ENCODE measurements around the gene PAX2.

Gene PAX2

DNA sequence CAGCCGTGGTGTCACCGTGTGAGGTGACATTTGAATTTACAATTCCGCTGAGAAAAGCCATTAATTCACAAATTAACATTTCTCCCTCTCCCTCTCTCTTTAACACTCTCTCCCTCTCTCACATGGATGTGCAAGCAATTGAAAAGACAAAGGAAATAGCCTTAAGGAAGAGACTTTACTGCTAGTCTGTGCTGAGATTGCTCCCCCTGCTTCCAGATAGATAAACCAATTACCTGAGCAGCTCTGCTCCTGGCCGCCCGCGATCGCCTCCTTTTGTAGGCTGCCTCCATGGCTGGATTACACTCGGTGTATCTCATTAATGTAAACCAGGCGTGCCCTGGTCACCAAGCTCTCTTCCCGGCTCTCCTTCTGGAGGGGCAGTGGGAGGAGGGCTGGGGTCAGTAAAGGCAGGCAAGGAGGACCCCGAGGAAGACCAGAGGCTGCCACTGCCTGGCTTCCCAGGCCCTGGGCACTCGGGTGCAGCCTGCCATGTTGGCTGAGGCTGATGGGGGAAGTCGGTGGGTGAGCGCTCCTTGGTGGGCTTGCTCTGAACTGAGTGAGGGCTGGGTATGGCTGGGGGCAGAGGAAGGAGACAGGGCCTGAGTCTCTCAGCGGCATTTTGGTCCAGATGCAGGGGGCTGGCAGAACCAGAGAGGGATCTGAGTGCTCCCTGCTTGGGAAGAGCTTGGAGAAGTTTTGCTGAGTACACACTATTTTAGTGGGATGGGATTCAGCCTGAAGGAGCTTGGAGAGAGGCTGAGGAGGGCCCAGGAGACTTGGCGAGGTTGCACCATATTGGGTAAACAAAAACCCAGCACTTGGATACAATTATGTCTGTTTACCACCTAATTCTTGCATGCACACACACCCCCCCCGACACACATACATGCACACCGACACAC, 42.9 kb downstream of the PAX2 start:
- no peak for DNase-seq (ENCODE audit: low read depth in 2 of 2, low spot score in 1 of 2)

DNA sequence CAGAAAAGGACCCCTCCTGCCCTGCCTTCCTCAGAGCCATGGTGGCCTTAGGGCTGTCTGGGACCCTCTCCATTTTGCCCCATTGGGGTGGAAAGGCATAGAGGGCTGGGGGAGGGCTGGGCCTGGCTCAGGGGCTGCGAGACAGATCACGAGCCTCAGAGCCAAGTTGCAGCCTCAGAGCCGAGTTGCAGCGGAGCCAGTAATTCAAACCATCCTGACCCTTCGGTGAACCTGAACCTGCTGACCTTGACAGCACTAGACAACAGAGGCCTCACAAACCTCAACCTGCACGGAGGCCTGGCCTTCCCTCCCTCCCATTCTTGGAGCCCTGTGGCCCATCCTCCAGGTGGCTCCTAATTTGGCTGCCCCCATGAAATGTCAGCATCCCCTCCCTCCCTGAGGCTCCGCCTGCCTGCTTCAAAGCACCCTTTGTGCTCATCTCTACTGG, 45.4 kb downstream of the PAX2 start:
- DNase-seq (ENCODE audit: low read depth in 2 of 2, low spot score in 1 of 2) = no peak

DNA sequence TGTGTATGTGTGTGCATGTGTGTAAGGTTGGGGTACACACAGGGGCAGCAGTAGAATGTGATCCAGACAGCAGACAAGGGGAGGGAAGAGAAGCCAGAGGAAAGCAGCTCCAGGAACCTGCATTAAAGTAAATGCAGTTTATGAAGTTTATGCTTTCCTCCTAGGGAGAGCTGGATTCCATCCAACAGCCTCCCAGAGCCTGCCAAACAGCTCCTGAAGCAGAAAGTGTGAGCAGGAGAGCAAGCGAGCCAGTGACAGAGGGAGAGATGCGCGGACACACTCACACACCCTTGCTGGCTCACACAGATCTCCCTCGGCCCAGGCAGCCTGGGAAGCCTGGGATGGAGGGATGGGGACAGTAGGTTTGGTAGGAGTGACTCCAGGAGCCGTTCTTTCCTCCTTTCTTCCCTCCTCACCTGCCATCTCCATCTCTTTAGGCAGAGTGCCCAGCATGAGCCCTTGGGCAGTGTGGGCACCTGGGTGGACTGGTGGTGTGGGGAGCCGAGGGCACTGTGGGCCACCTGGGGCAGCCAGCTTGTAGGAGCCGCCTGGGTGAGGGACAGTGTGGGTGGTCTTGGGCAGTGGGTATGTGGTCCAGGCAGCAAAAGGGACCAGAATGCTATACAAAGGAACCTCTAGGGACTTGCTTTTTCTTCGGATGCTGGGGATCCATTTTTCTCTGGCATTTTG, 46.1 kb downstream of the PAX2 start:
- no peak for DNase-seq (ENCODE audit: low read depth in 2 of 2, low spot score in 1 of 2)

DNA sequence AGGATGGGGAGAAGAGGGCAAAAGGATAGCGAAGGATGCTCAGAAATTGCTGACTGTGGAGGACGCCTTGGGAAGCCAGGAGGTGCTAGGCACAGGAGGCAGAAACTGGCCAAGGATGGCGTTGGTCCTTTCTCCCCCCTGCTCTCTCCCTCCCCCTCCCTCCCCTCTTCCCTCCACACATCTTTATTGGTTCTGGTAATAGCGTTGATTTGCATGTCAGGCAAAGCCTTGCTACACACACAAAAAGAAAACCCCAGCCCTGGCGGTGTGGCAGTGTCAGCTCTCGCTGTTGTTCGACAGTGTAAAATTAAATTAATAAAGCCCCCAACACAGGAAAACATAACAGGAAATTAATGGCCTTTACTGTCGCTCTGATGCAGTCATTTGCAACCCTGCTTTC, 47.2 kb downstream of the PAX2 start:
- DNase-seq (ENCODE audit: low read depth in 2 of 2, low spot score in 1 of 2) = no peak

DNA sequence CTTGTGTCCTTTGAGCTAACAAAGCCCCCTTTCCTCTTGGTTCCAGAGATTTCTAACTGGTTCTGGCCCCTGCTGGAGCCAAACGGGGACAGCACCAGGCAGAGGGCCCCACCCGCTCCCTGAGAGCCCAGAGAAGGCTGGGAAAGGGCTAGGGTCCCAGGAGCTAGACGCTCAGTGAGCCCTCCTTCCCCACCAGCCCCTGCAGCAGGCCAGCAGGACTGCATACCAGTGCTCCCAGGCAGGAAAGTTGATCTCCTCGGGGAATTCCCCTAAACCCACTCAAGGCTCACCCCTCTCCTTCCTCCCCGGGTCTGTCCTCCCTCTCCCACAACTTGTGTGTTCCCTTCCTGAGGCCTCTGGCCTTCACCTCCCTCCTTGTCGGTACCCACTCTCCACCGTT, 47.7 kb downstream of the PAX2 start:
- no peak for DNase-seq (ENCODE audit: low read depth in 2 of 2, low spot score in 1 of 2)

DNA sequence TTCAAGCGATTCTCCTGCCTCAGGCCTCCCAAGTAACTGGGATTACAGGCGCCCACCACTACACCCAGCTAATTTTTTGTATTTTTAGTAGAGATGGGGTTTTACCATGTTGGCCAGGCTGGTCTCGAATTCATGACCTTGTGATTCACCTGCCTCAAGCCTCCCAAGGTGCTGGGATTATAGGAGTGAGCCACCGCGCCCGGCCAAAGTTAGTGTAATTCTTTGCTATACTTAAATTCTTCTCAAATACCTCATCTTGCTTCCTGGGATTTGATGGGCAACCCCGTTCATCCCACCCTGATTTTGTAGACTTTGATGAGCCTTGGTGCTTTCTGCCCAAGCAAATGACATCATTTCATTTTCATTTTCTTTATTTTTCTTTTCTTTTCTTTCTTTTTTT, 54.5 kb downstream of the PAX2 start:
- no peak for DNase-seq (ENCODE audit: low read depth in 2 of 2, low spot score in 1 of 2)

DNA sequence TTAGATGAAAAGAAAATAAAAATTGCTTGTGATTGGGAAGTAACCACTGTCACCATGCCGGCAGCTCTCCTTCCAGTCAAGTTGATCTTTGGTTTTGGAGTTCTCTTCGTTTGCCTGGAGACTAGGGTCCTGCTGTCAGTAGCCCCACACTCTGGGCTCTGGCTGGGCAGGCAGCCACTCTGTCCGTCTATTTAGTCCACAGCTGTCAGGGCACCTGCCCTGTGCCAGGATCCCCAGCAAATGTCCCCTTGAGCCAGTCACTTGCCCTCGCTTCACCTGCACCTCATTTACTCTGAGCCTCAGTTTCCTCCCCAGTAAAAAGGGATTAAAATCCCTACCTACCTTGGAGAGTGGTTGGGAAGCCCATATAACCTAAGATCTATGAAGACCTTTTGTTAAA, 55.5 kb downstream of the PAX2 start:
- DNase-seq (ENCODE audit: low read depth in 2 of 2, low spot score in 1 of 2) = no peak

DNA sequence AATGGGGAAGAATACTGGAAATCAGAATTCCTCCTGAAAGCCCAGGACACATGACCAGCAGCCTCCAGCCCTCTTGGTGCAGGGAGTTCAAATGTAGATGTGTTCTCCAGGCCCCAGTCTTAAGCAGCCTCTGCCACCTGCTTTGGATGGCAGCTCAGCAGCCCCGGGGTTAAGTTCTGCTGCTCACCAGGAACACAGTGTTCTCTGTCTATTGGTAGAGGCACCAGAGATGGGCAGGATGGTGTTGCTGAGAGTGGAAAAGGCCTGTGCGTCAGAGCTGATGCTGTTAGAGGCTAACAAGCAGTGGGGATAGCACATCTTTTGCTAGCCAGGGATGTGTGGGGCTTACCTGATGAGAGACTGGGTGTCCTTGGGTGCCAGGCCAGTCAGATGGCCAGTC, 56.8 kb downstream of the PAX2 start:
- DNase-seq (ENCODE audit: low read depth in 2 of 2, low spot score in 1 of 2) = no peak

DNA sequence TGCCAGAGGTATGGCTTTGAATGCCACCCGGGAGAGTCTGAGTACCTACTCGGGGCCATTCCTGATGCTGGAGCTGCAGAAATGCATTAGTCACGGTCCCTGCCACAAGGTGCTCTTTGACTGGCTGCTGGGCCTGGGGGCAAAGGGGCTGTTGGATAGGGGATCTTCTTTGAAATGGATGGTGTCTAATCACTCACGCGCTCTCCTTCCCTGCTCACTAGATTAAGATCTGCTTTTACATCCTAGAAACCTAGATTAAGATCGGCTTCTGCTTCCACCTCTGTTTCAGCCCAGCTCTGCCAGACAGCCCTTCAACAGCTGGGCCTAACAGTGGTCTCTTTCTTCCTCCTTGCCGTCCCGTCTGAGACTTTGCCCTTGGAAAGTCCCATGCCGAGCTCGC, 57.2 kb downstream of the PAX2 start:
- DNase-seq (ENCODE audit: low read depth in 2 of 2, low spot score in 1 of 2) = no peak

DNA sequence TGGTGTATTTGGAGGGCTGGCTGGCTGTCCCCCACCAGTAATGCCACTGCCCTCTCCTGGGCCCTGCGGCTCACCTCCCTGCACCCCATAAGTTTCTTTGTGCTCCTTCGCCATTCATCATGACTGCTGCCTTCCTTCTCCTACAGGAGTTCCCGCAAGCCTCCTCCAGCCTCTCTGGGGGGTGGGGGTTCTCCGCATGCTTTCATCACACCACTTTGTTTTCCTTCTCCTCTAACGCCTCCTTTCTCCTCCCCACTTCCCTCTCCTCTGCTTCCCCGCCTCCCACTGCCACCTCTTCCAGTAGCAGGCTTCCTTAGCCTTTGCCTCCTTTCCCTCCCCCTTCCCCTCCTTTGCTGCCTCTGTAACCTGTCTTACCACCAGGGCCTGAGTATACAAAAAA, 58.1 kb downstream of the PAX2 start:
- DNase-seq (ENCODE audit: low read depth in 2 of 2, low spot score in 1 of 2) = no peak

DNA sequence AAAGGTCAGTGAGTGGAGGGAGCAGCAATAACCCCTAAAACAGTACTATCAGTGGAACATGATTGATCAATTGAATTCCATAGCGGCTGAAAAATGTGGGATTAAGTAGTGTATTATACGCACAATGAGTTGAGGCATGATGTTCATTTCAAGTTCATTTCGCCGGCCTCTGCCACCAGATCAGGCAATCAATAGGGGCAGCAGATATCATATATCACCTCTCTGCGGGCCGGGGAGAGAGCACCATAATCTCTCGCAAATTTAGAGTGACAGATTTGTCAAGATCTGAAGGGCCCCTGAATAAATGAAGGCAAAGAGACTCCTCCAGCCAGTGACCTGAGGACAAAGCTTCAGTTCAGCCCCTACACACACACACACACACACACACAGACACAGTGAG, 58.5 kb downstream of the PAX2 start:
- no peak for DNase-seq (ENCODE audit: low read depth in 2 of 2, low spot score in 1 of 2)

DNA sequence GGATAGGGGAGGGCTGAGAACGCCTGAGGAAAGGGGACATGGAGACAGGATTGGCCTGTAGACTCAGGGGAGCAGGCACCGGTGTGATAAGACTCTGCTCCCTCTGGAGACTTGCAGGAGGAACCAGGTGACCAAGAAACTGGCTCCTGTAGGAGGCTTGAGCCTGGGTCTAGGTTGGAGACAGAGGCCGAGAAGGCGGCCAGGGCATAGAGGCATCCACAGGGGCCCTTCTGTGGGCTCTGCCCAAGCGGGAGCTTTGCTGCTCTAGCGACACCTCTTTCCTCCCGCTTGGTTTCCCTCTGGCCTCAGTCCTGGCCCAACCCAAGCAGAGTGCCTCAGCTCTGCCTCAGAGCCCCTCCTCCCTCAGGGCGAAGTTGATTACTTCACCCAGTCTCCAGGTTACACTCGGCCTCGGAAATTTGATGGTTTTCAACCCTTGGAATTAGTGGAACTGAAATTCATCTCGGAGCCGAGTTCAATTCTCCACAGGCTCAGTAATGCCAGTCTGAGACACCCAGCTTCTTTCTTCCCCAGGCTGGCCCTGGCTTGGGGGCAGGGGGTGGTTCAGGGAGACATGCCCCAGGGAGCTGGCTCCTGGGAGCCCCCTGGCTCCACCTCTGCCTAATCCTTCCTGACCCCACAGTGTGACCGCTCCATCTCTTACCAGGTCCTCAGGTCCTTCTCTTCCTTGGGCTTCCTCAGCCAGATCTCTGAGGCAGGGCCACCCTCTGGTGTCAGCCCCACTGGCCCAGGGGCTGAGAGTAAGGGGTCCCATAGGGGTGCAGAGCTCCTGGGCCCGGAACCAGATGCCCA, 60.4 kb downstream of the PAX2 start:
- no peak for DNase-seq (ENCODE audit: low read depth in 2 of 2, low spot score in 1 of 2)

DNA sequence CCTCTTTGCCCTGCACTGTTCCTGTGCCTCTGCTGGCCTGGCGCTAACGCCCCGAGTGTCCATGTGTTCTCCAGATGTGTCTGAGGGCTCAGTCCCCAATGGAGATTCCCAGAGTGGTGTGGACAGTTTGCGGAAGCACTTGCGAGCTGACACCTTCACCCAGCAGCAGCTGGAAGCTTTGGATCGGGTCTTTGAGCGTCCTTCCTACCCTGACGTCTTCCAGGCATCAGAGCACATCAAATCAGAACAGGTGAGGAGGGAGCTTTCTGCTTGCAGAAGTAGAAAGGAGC, 60.9 kb downstream of the PAX2 start:
- DNase-seq (ENCODE audit: low read depth in 2 of 2, low spot score in 1 of 2) = no peak

DNA sequence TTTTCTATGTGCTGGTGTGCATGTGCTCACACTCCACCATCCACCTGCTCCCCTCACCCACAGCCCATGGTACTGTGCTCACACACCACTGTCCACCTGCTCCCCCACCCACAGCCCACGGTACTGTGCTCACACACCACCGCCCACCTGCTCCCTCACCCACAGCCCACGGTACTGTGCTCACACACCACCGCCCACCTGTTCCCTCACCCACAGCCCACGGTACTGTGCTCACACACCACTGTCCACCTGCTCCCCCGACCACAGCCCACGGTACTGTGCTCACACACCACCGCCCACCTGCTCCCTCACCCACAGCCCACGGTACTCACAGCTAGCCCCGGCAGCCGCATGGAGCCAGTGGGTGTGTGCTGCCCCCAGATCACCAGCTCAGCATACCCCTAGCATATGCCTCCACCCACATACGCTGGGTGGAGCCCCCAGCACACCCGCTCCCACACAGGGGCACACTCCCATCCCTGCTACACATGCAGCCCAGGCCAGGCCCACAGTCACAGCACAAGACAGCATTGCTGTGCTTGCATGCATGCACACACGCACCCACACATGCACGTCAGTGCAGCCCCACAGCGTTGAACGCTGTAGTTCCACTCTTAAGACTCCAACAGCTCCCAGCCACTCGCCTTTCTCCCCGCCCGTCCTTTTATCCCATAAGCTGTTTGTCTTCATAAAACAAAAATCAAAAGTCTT, 62.0 kb downstream of the PAX2 start:
- no peak for DNase-seq (ENCODE audit: low read depth in 2 of 2, low spot score in 1 of 2)

DNA sequence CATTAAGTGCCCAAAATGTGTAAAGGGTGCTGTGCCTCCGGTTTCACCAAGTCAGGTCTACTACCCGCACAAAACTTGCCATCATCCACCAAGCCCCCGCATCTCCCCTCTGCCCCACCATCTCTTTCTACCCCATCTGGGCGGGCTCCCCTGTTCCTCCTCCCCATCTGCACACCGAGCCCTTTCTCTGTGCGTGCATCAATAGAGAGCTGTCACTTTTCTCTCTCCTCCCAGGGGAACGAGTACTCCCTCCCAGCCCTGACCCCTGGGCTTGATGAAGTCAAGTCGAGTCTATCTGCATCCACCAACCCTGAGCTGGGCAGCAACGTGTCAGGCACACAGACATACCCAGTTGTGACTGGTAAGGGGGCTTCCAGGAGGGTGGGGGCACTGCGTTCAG, 63.5 kb downstream of the PAX2 start:
- no peak for DNase-seq (ENCODE audit: low read depth in 2 of 2, low spot score in 1 of 2)

DNA sequence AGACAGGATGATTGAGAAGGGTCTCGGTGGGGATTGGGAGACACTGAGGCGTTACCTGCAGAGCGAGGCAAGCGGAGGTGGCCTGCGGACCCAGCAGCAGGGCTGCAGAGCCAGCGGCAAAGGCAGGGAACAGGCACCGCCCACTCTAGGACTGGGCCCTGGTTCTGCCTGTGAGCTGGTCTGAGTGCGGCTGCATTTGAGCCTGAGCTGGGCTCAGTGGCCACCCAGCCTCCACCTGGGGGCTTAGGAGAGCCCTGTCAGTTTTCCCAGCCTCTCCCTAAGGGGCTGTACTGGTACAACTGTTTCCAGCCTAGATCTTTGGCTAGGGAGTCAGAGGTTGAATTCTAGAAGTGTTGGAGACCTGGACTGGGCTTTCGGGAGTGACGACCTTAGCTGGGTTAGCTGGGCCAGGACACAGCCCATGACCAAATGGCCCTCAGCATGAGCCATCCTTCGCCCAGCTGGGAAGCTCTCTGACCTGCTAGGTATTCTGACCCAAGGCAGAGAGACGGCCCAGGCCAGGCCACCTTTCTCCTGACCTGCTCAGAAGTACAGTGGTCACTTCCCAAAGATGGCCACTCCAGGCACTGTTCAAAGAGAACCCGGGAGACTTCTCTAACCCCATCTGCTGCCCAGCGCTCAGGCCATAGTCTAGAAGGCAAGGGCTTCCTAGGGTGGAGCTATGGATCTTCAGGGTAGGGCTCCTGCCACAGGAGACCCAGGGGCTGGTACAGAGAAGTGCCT, 64.9 kb downstream of the PAX2 start:
- no peak for DNase-seq (ENCODE audit: low read depth in 2 of 2, low spot score in 1 of 2)

DNA sequence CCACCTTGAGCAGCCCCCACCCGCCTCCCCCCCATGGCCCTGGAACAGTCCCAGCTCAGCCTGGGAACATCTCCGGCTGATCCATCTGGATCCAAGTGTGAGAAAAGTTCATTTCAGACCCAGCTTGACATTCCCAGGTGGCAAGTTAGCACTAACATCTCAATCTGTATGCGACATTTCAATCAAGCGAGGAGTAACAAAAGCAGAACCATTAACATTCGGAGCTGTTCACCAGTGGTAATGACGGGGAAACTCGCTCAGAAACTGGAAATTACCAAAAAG, 65.4 kb downstream of the PAX2 start:
- no peak for DNase-seq (ENCODE audit: low read depth in 2 of 2, low spot score in 1 of 2)

DNA sequence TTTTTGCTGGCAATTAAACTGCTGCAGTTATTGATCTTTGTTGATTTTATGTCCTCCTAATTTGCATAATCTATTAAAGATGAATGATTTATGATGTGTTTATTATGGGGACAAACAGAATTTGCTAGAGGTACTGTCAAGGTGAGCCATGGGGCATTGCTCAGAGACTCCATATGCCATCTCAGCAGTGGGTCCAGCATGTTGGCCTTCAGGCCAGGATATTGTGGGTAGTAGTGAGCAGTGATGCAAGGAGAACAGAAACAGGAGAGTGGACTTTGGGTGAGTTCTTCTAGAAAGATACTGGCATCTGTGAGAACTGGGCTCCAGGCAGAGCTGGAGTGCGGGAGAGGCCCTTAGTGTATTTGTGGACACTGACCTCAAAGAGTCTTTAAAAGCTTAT, 65.9 kb downstream of the PAX2 start:
- no peak for DNase-seq (ENCODE audit: low read depth in 2 of 2, low spot score in 1 of 2)

DNA sequence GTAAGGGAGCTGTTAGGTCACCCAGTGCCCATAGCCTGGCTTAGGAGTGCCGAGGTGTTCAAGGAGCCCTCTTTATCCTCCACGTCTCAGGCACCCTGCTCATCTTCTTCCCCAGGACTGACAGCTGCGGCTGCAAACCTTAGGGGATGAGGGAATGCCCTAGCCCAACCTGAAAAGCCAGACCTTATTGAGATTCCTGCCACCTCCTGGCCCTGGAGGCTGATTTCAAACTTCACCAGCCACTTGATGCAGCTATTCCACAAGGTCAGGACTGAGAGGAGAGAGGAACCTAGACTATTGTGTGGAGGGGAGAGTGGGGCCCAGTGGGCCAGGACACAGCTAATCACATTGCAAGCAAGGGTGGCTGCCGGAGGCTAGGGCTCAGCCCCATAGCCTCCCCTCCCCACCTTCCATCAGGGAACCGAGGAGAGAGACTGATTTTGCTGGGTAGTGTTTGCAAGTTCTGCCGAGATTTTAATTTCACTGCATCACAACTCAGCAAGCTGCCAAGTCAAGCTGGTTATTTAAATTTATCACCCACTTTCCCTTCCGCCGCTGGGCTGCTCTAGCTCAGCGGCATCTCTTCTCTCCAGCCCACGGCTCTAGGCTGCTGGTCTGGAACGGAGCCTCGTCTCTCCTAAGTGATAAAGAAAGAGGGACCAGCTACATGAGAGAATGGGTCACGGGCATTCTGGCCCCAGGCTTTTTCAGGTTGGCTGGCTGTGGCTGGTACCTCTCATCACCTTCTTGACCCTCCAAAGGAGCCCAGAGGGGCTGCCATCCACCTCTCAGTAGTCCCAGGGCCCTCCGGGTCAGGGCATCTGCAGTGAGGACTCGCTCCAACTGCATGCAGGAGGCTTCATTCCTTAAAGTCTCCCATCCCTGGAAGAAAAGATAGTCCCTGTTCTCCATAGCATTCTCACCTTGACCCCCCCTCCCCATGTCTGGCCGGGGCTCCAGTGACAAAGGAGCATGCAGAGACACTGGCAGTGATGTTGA, 66.7 kb downstream of the PAX2 start:
- no peak for DNase-seq (ENCODE audit: low read depth in 2 of 2, low spot score in 1 of 2)

DNA sequence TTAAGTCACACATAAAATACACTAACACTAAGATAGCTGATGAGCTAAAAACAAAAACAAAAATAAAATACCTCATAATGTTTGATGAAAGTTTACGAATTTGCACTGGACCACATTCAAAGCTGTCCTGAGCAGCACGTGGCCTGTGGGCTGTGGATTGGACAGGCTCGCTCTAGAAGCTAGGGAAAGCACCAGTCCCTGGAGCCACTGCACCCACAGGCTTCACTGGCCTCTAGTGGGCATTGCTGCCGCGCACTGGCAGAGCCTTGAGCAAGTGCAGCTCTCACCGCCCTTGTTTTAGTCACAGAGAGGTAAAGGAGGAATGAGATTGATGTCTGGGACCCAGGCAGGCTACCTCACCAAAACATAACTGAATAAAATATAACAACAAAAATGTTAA, 67.6 kb downstream of the PAX2 start:
- DNase-seq (ENCODE audit: low read depth in 2 of 2, low spot score in 1 of 2) = no peak
